IMR-90 (cell line): Measurements from ENCODE around the gene PAQR7. TPM values are rescaled to one million over a fixed set of nuclear protein-coding genes. Genes with fewer than 3 reads are reported as not detected.

Experiments used
- ATAC-seq: fragments of 200-7000 bp; cut with Tn5 transposase; 2 replicates; pipeline ENCODE4 v1.9.1; 2020; ENCODE audit warnings: low read depth, mild to moderate bottlenecking, moderate library complexity
- BruUV-seq: library from RNA; stranded (reverse); fragments of 400-500 nt; replicated peaks from 2 replicates; lab custom pipeline; 2021; lab: Mats Ljungman, UMichigan
- CTCF ChIA-PET: fragments of 300-600 bp; formaldehyde crosslinking; extraction: SDS; loops from one replicate; lab custom pipeline; 2021; ENCODE audit warnings: antibody characterized with exemption; lab: Yijun Ruan, JAX
- POLR2A ChIA-PET: fragments of 300-600 bp; sonication (Branson Sonifier 250); formaldehyde crosslinking; loops from one replicate; lab custom pipeline; 2022; ENCODE audit warnings: antibody characterized with exemption; ENCODE audit not compliant: unreplicated experiment; lab: Charles Lee
- DNase-seq: peaks from one replicate; pipeline ENCODE4 v3.0.0; 2013
- H2AFZ ChIP-seq: replicated peaks from 2 replicates; pipeline ENCODE3; 2013; ENCODE audit warnings: low read length, mild to moderate bottlenecking; ENCODE audit not compliant: poor library complexity
- H2AK5ac ChIP-seq: 2 replicates; pipeline ENCODE4 v1.6.1; 2013; ENCODE audit warnings: low read depth, low read length, inconsistent platforms
- H2AK9ac ChIP-seq: replicated peaks from 2 replicates; pipeline ENCODE3; 2013; ENCODE audit warnings: mild to moderate bottlenecking, low read depth, low read length, moderate library complexity; ENCODE audit not compliant: poor library complexity
- H2BK120ac ChIP-seq: 2 replicates; pipeline ENCODE4 v1.6.1; 2013; ENCODE audit warnings: low read depth, low read length, inconsistent platforms
- H2BK15ac ChIP-seq: 3 replicates; pipeline ENCODE4 v1.6.1; 2013; ENCODE audit warnings: low read depth, low read length, inconsistent platforms
- H2BK20ac ChIP-seq: 2 replicates; pipeline ENCODE4 v1.6.1; 2013; ENCODE audit warnings: low read depth, mild to moderate bottlenecking, inconsistent platforms, low read length, moderate library complexity
- H2BK5ac ChIP-seq: 2 replicates; pipeline ENCODE4 v1.6.1; 2013; ENCODE audit warnings: mild to moderate bottlenecking, low read depth, low read length, inconsistent platforms; ENCODE audit not compliant: poor library complexity, severe bottlenecking
- H3K14ac ChIP-seq: replicated peaks from 2 replicates; pipeline ENCODE4 v1.6.1; 2013; ENCODE audit warnings: low read depth, low read length, inconsistent platforms
- H3K18ac ChIP-seq: 2 replicates; pipeline ENCODE4 v1.6.1; 2013; ENCODE audit warnings: low read depth, low read length, control low read depth
- H3K23ac ChIP-seq: 2 replicates; pipeline ENCODE4 v1.6.1; 2013; ENCODE audit warnings: low read depth, low read length, inconsistent platforms
- H3K27ac ChIP-seq: 2 replicates; pipeline ENCODE4 v1.5.1; 2013; ENCODE audit warnings: mild to moderate bottlenecking, control low read depth, low read length; ENCODE audit not compliant: insufficient read depth
- H3K27me3 ChIP-seq: 2 replicates; pipeline ENCODE4 v1.6.1; 2013; ENCODE audit warnings: low read length; ENCODE audit not compliant: control insufficient read depth, insufficient read depth
- H3K36me3 ChIP-seq: 2 replicates; pipeline ENCODE4 v1.6.1; 2013; ENCODE audit warnings: low read length, mixed read lengths; ENCODE audit not compliant: control insufficient read depth, insufficient read depth
- H3K4ac ChIP-seq: 2 replicates; pipeline ENCODE4 v1.6.1; 2013; ENCODE audit warnings: low read depth, low read length, inconsistent platforms
- H3K4me1 ChIP-seq: 2 replicates; pipeline ENCODE4 v1.6.1; 2013; ENCODE audit warnings: low read length, mixed read lengths; ENCODE audit not compliant: control insufficient read depth, insufficient read depth
- H3K4me2 ChIP-seq: 2 replicates; pipeline ENCODE4 v1.6.1; 2013; ENCODE audit warnings: low read depth, mild to moderate bottlenecking, control low read depth, low read length, moderate library complexity
- H3K4me3 ChIP-seq: 2 replicates; pipeline ENCODE4 v1.5.1; 2013; ENCODE audit warnings: low read depth, mild to moderate bottlenecking, control low read depth, low read length, moderate library complexity; ENCODE audit not compliant: insufficient read depth
- H3K56ac ChIP-seq: 2 replicates; pipeline ENCODE4 v1.6.1; 2013; ENCODE audit warnings: low read length, inconsistent platforms; ENCODE audit not compliant: insufficient read depth; ENCODE audit errors: extremely low read depth
- H3K79me1 ChIP-seq, 2 experiments: 2 replicates each; pipeline ENCODE4 v1.6.1; 2013; ENCODE audit warnings: low read length in 2 of 2, inconsistent platforms in 1 of 2, low read depth in 1 of 2
- H3K9ac ChIP-seq: 2 replicates; pipeline ENCODE4 v1.6.1; 2013; ENCODE audit warnings: low read depth, low read length, control low read depth
- H3K9me1 ChIP-seq: 2 replicates; pipeline ENCODE4 v1.6.1; 2013; ENCODE audit warnings: low read length, inconsistent platforms; ENCODE audit not compliant: insufficient read depth
- H3K9me3 ChIP-seq: 2 replicates; pipeline ENCODE4 v1.6.1; 2013; ENCODE audit warnings: low read length; ENCODE audit not compliant: control insufficient read depth, insufficient read depth
- H4K20me1 ChIP-seq: 2 replicates; pipeline ENCODE4 v1.6.1; 2013; ENCODE audit warnings: low read length, inconsistent platforms; ENCODE audit not compliant: insufficient read depth
- H4K5ac ChIP-seq: 2 replicates; pipeline ENCODE4 v1.6.1; 2013; ENCODE audit warnings: mild to moderate bottlenecking, low read depth, low read length, control low read depth
- H4K8ac ChIP-seq, 2 experiments: 2 replicates each; pipeline ENCODE4 v1.6.1; 2013; ENCODE audit warnings: low read depth in 2 of 2, low read length in 2 of 2, control low read depth in 1 of 2, inconsistent platforms in 1 of 2
- H4K91ac ChIP-seq: 2 replicates; pipeline ENCODE4 v1.6.1; 2013; ENCODE audit warnings: low read depth, low read length, inconsistent platforms; ENCODE audit not compliant: insufficient read depth
- MAZ ChIP-seq: IDR thresholded peaks from 2 replicates; pipeline ENCODE4 v1.6.1; 2012; ENCODE audit warnings: low read depth, mild to moderate bottlenecking, low read length, improper control_type of control experiment, moderate library complexity, borderline replicate concordance
- NFE2L2 ChIP-seq: fragments of 150-350 bp; IDR thresholded peaks from 2 replicates; pipeline ENCODE4 v1.6.1; 2016; ENCODE audit warnings: low read depth, mild to moderate bottlenecking, low read length
- POLR2A ChIP-seq: IDR thresholded peaks from 2 replicates; pipeline ENCODE4 v1.6.1; 2012; ENCODE audit warnings: mild to moderate bottlenecking, low read depth, low read length
- RCOR1 ChIP-seq: IDR thresholded peaks from 2 replicates; pipeline ENCODE4 v1.6.1; 2012; ENCODE audit warnings: mild to moderate bottlenecking, low read length, improper control_type of control experiment; ENCODE audit not compliant: insufficient replicate concordance
- WGBS, 2 experiments: methylation state at CpG; one replicate each; pipeline versions ENCODE4 v1.1.5 to v1.1.7; 2013; ENCODE audit warnings: missing lambda C conversion rate in 2 of 2; ENCODE audit not compliant: insufficient read length in 1 of 2; ENCODE audit errors: extremely low coverage in 2 of 2; 5-methylcytosine and 5-hydroxymethylcytosine counted together
- dilution Hi-C: fragments of 300-500 bp; cut with HindIII; formaldehyde crosslinking; loops from one replicate; pipeline ENCODE4 v1.14.3; 2018; ENCODE audit warnings: low sequenced_read_pairs; ENCODE audit not compliant: unreplicated experiment
- in situ Hi-C: fragments of 300-500 bp; cut with MboI; formaldehyde crosslinking; loops from 3 replicates; pipeline ENCODE4 v1.14.3; 2019; ENCODE audit warnings: low sequenced_read_pairs, inconsistent platforms, mixed read lengths
- intact Hi-C: fragments of 100-400 bp; cut with micrococcal nuclease; formaldehyde crosslinking; loops from 2 replicates; pipeline ENCODE4 v1.10.0; 2022
- polyA plus RNA-seq, 3 experiments: library from polyadenylated mRNA; depleted of rRNA; stranded (reverse); fragments of >200 nt; gene quantifications; 2 replicates each; pipeline ENCODE4 v1.2.3, GENCODE V29; 2012; ENCODE audit warnings: low replicate concordance in 1 of 3
- total RNA-seq: library from RNA; depleted of rRNA; stranded (reverse); fragments of >200 nt; gene quantifications from 2 replicates; pipeline ENCODE4 v1.2.3, GENCODE V29; 2012

Gene PAQR7
- total and polyA plus RNA-seq, 2 of the 4 experiments (the other 2 are of a cell fraction): 9.0 to 12.9 TPM

DNA sequence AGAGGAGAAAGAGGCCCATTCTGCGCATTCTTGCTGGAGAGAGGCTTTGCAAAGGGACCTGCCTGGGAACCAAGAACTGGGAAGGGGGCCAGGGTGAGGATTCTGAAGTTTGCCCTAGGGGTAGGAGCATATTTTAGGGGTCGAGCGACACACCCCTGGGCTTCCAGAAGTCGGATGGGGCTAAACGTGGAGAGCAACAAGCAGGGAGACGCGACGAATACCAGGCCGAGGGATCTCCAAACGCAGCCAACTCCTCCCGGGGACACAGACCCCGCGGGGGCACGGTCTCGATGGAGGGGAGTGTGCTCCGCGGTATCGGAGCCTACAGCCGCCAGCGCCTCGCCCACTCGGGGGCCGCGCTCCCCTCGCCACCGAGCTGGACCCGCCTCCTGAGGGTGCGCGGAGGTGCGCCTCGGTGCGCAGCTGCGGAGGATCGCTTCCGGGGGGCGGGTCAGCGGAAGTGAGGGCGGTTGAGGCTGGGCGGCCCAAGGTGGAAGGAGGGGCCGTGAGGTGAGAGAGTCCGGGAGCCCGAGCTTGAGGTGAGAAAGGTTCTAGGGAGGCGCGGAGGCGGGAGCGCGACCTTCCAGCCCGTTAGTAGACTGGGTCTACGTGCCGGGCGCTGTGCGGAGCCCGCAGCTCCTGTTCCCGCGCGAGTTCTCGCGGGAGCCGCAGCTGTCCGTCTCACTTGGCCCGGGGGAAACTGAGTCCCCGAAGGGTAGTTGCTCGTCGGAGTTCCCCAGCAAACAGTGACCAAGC is 55.8 kb downstream of the PAQR7 start, which contains the start of gene MTFR1L:
MTFR1L (plus strand) TSS at position 464 of the 756 bp plus-strand sequence. CDS start 3,151 bp downstream, outside the sequence.
- peak within 1 kb of the TSS; percentile 96 for H2AFZ ChIP-seq
- peak within 1 kb of the TSS; percentile 75 for H3K56ac ChIP-seq
- H3K4me3 ChIP-seq: peak within 1 kb of the TSS; percentile 90
- POLR2A ChIA-PET: interaction anchor here (0.6 kb wide), 2 partner anchors 45 to 262 kb away, joined by 3 to 4 read pairs; no protein-coding TSS in a partner anchor
- H2BK5ac ChIP-seq: peak within 1 kb of the TSS; percentile 87
- in situ Hi-C loops: loop anchor here (10.0 to 25.0 kb wide), 3 partner anchors 175 to 582 kb away; partner anchors contain the start of genes PAFAH2, RHCE, RSRP1 and SYF2
- peak within 1 kb of the TSS; percentile 92 for H3K9ac ChIP-seq
- H4K8ac ChIP-seq: peak within 1 kb of the TSS; percentile 77 to 99
- TF ChIP-seq POLR2A (peak; percentile 66; the same call in 1 of the 2 replicates), NFE2L2 (no peak), MAZ (peak; percentile 65; the same call in 1 of the 2 replicates), RCOR1 (no peak)
- 0 out of 2 replicates have a peak within 1 kb of the TSS, but pooled peaks have one; percentile 11 for H2BK20ac ChIP-seq
- WGBS, 2 experiments: 4% methylated on average over 20 of the region's 64 CpGs; no CpG with 5 or more reads in 1 of the 2 experiments
- no TSS peak for BruUV-seq
- H3K4ac ChIP-seq: peak within 1 kb of the TSS; percentile 89
- H3K79me1 ChIP-seq: peaks cover 20 to 67% of the 10 kb centered on the region in 2 experiments
- peak within 1 kb of the TSS; percentile 69 for H3K23ac ChIP-seq
- H3K4me2 ChIP-seq: peak within 1 kb of the TSS; percentile 89
- peak within 1 kb of the TSS; percentile 78 for H3K18ac ChIP-seq
- ATAC-seq (peak; percentile 89), DNase-seq (peak; percentile 55)
- H4K5ac ChIP-seq: peak within 1 kb of the TSS; percentile 80
- H3K14ac ChIP-seq: peak within 1 kb of the TSS; percentile 75
- H3K27ac ChIP-seq: peak within 1 kb of the TSS; percentile 96
- peaks cover 18% of the 10 kb centered on the region for H3K9me1 ChIP-seq
- H4K91ac ChIP-seq: peak within 1 kb of the TSS; percentile 92
- intact Hi-C loops: loop anchor here (1.0 to 10.0 kb wide), 3 partner anchors 78 to 575 kb away; partner anchors contain the start of genes PAFAH2 and RSRP1
- dilution Hi-C loops: no loop called here
- peaks cover 16% of the 10 kb centered on the region for H3K4me1 ChIP-seq
- H2BK15ac ChIP-seq: no peak within 1 kb of the TSS; the same call in 2 of the 3 replicates
- H3K36me3 ChIP-seq: peaks cover 19% of the 10 kb centered on the region
- H2AK5ac ChIP-seq: peak within 1 kb of the TSS; percentile 85
- H2AK9ac ChIP-seq: peak within 1 kb of the TSS; percentile 90
- peaks cover 22% of the 10 kb centered on the region; the same call in 1 of the 2 replicates for H4K20me1 ChIP-seq
- H2BK120ac ChIP-seq: peak within 1 kb of the TSS; percentile 69
- CTCF ChIA-PET: interaction anchor here (0.7 to 1.4 kb wide), 2 partner anchors 76 kb away, joined by 3 read pairs; no protein-coding TSS in a partner anchor
- H3K9me3 ChIP-seq: no peaks in the 10 kb centered on the region
- H3K27me3 ChIP-seq: no peaks in the 10 kb centered on the region
